ENCODE measurements around the gene CAMK2G. TPM values are rescaled to one million over a fixed set of nuclear protein-coding genes. Genes with fewer than 3 reads are reported as not detected.

The CAMK2G gene
- total RNA-seq, 2 experiments from 2014 or later, result 34.4 to 38.4 TPM

GRCh38 chr10:73768881-73769280 is 105.5 kb downstream of the CAMK2G start:
- POLR2A ChIA-PET, result interaction anchor here (0.6 to 7.6 kb wide), 6 partner anchors 15 to 105 kb away, joined by 3 to 244 read pairs (median 18); partner anchors contain the start of genes CAMK2G, CHCHD1, SEC24C and ZSWIM8
- peak overlapping the region in 1 of 2 donors; percentile 11 for H3K27ac ChIP-seq (ENCODE audit: low read depth in 1 of 2, low read length in 2 of 2)

GRCh38 chr10:73765066-73765465 is 109.3 kb downstream of the CAMK2G start:
- ATAC-seq (ENCODE audit: poor library complexity) (no peak), DNase-seq (no peak)
- intact Hi-C loops (cut with DNase I, micrococcal nuclease), result loop anchor here in 1 of 2 experiments (2.0 kb wide), 1 partner anchor 14 kb away; no protein-coding TSS in a partner anchor
- Histone ChIP-seq H3K4me1 (ENCODE audit: insufficient read depth, low read length) (peaks cover 20% of the 10 kb centered on the region), H3K36me3 (ENCODE audit: insufficient read depth, low read length) (peaks cover 84% of the 10 kb centered on the region), H3K27ac (ENCODE audit: low read depth in 1 of 2, low read length in 2 of 2) (no peak overlapping the region), H3K9me3 (ENCODE audit: control insufficient read depth in 1 of 2, insufficient read depth in 1 of 2, low read length in 2 of 2) (no peaks in the 10 kb centered on the region), H3K27me3 (ENCODE audit: control insufficient read depth in 1 of 2, insufficient read depth in 2 of 2, low read length in 2 of 2) (no peaks in the 10 kb centered on the region), H3K4me3 (ENCODE audit: low read length) (no peak overlapping the region)
- peaks cover 30% of the 10 kb centered on the region for H3K4me1 Mint-ChIP-seq (ENCODE audit: low read depth)
- no peak overlapping the region for H3K4me3 Mint-ChIP-seq
- no peaks in the 10 kb centered on the region for H3K27me3 Mint-ChIP-seq
- no peaks in the 10 kb centered on the region for H3K9me3 Mint-ChIP-seq
- ChIA-PET CTCF (interaction anchor here (0.6 kb wide), 1 partner anchor 155 kb away, joined by 3 read pairs; no protein-coding TSS in a partner anchor), POLR2A (interaction anchor here (0.8 to 1.3 kb wide), 2 partner anchors 14 to 76 kb away, joined by 3 to 4 read pairs; no protein-coding TSS in a partner anchor)
- TF ChIP-seq CTCF (IDR thresholded peaks at IDR 0.05), result no peak
- H3K27ac Mint-ChIP-seq, result no peak overlapping the region
- peaks cover 93% of the 10 kb centered on the region for H3K36me3 Mint-ChIP-seq (ENCODE audit: low read depth)

More at GRCh38 chr10:73768881-73769280, 105.5 kb downstream of the CAMK2G start:
- H3K4me1 ChIP-seq (ENCODE audit: insufficient read depth, low read length), result peaks cover 29% of the 10 kb centered on the region
- TF ChIP-seq CTCF (IDR thresholded peaks at IDR 0.05), result peak; percentile 67
- no peak overlapping the region for H3K4me3 ChIP-seq (ENCODE audit: low read length)
- Mint-ChIP-seq H3K4me1 (ENCODE audit: low read depth) (peaks cover 48% of the 10 kb centered on the region), H3K36me3 (ENCODE audit: low read depth) (peaks cover 86% of the 10 kb centered on the region), H3K4me3 (peak overlapping the region; percentile 78), H3K9me3 (no peaks in the 10 kb centered on the region), H3K27ac (peak overlapping the region; percentile 97), H3K27me3 (no peaks in the 10 kb centered on the region)
- intact Hi-C loops (cut with DNase I, micrococcal nuclease), result loop anchor here in 1 of 2 experiments (2.0 kb wide), 2 partner anchors 16 to 110 kb away; partner anchors contain the start of gene ZSWIM8
- CTCF ChIA-PET, result interaction anchor here (0.6 to 3.1 kb wide), 15 partner anchors 9 to 474 kb away, joined by 3 to 18 read pairs (median 3); partner anchors contain the start of genes CHCHD1 and ZSWIM8
- ATAC-seq (ENCODE audit: poor library complexity), result peak; percentile 58
- no peaks in the 10 kb centered on the region for H3K27me3 ChIP-seq (ENCODE audit: control insufficient read depth in 1 of 2, insufficient read depth in 2 of 2, low read length in 2 of 2)
- DNase-seq, result peak; percentile 58 to 82 (median 70)
- no peaks in the 10 kb centered on the region for H3K9me3 ChIP-seq (ENCODE audit: control insufficient read depth in 1 of 2, insufficient read depth in 1 of 2, low read length in 2 of 2)
- peaks cover 62% of the 10 kb centered on the region for H3K36me3 ChIP-seq (ENCODE audit: insufficient read depth, low read length)

- no peak for TF ChIP-seq CTCF (IDR thresholded peaks at IDR 0.05)
- Histone ChIP-seq H3K36me3 (ENCODE audit: insufficient read depth, low read length) (peaks cover 88% of the 10 kb centered on the region), H3K9me3 (ENCODE audit: control insufficient read depth in 1 of 2, insufficient read depth in 1 of 2, low read length in 2 of 2) (no peaks in the 10 kb centered on the region), H3K27me3 (ENCODE audit: control insufficient read depth in 1 of 2, insufficient read depth in 2 of 2, low read length in 2 of 2) (no peaks in the 10 kb centered on the region), H3K27ac (ENCODE audit: low read depth in 1 of 2, low read length in 2 of 2) (no peak overlapping the region), H3K4me3 (ENCODE audit: low read length) (no peak overlapping the region), H3K4me1 (ENCODE audit: insufficient read depth, low read length) (peaks cover 22% of the 10 kb centered on the region)
- intact Hi-C loops (cut with DNase I, micrococcal nuclease), result no loop called here
- no peaks in the 10 kb centered on the region for H3K9me3 Mint-ChIP-seq
- H3K4me3 Mint-ChIP-seq, result no peak overlapping the region
- no peaks in the 10 kb centered on the region for H3K27me3 Mint-ChIP-seq
- ChIA-PET POLR2A (interaction anchor here (1.4 to 2.0 kb wide), 2 partner anchors 7 to 17 kb away, joined by 4 read pairs; no protein-coding TSS in a partner anchor), CTCF (interaction anchor here (0.6 kb wide), 2 partner anchors 9 to 245 kb away, joined by 3 read pairs; a partner anchor contains a TSS)
- peaks cover 94% of the 10 kb centered on the region for H3K36me3 Mint-ChIP-seq (ENCODE audit: low read depth)
- peak in 3 of 14 experiments; percentile 68 to 78 (median 70) for DNase-seq
- H3K4me1 Mint-ChIP-seq (ENCODE audit: low read depth), result peaks cover 32% of the 10 kb centered on the region
- peak overlapping the region; percentile 35 for H3K27ac Mint-ChIP-seq
- ATAC-seq (ENCODE audit: poor library complexity), result peak; percentile 14
Measured at GRCh38 chr10:73763343-73763742, 111.0 kb downstream of the CAMK2G start.

Measured in CD4-positive, alpha-beta T cell (primary cell).